ENCODE measurements around the gene SOX6.

DNA sequence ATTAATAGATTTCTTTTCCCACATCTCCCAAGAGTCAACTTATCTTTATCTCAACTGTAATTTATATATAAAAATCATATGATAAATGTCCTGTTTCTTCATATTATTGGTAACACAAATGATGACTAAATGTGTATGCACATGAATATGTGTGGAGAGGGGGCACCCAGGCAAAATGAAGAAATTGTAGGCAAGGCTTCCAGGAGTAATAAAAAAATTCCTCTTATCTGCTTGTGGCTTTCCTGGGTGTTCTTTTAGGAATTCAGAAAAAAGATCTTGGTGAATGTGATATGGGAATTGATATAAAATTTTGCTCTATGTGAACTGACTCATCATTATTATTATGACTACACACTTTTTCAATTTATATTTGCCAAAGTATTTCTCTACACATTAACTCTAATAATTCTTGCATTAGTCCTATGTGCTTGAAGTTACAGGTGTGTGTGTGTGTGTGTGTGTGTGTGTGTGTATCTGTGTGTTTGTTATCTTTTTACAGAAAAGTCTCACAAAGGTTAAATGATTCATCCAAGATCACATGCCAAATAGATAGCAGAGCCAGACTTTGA lies 197.8 kb downstream of the SOX6 start:
- TF ChIP-seq CTCF (IDR thresholded peaks at IDR 0.05), result no peak
- no peak for TF ChIP-seq POLR2A (IDR thresholded peaks at IDR 0.05)
- TF ChIP-seq EP300 (IDR thresholded peaks at IDR 0.05; ENCODE audit: low read depth), result no peak
